Measurements from ENCODE around the gene AP2B1. TPM values are rescaled to one million over a fixed set of nuclear protein-coding genes. Genes with fewer than 3 reads are reported as not detected.
"Not testable (repeated sequence)": the region's sequence is repeated elsewhere in the genome, so short reads cannot be mapped to it uniquely, and the experiment has no call there.

The AP2B1 gene
- total RNA-seq, 1 experiment from 2014 or later = 87.1 TPM

- Histone ChIP-seq H3K4me3 (ENCODE audit: insufficient read depth, low read depth, low read length) (no peak overlapping the region), H3K27me3 (ENCODE audit: control insufficient read depth, insufficient read depth, low read length) (no peaks in the 10 kb centered on the region), H3K36me3 (replicated peaks; ENCODE audit: control insufficient read depth, insufficient read depth, low read length) (no peaks in the 10 kb centered on the region)
- DNase-seq = no peak
Measured at GRCh38 chr17:35679007-35679682, 92.0 kb downstream of the AP2B1 start.

GRCh38 chr17:35683591-35683990 lies 96.5 kb downstream of the AP2B1 start:
- no peak overlapping the region for H3K4me3 ChIP-seq (ENCODE audit: insufficient read depth, low read depth, low read length)
- no peaks in the 10 kb centered on the region for H3K27me3 ChIP-seq (ENCODE audit: control insufficient read depth, insufficient read depth, low read length)
- no peak for DNase-seq
- H3K36me3 ChIP-seq (replicated peaks; ENCODE audit: control insufficient read depth, insufficient read depth, low read length) = no peaks in the 10 kb centered on the region; the same call in none of the 2 replicates

DNA sequence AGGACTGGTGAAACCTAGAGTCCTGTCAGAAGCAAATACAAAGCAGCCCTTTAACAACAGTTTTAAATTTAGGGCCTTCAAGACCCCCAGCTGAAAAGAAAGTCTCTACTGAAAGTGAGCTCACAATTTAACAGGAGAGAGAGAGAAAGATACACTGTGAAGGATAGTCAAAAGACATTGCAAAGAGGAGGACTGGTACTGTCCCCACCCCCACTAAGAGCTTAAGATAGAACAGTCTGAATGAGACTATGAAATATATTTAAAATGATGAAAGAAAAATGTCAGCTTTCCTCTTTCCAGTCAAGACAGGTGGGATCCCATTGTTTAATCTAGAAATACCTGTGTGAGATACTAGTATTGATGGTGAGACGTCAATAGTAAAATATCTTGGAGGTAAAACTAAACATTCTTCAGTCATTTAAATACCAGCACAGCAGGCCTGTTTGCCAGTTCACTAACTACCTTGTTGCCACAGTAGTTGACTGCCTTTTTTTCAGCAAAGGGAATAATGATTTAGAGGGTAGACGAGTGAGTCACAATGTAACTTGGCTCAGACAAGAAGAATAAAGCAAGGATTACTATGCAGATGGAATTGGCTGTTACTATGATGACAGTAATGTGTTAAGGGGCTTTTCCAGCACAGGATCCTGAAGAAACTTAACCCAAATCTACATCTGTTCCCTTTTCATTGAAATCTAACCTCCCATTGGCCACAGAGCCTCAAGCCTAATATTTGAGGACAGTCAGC lies 97.1 kb downstream of the AP2B1 start:
- DNase-seq = peak; percentile 44

DNA sequence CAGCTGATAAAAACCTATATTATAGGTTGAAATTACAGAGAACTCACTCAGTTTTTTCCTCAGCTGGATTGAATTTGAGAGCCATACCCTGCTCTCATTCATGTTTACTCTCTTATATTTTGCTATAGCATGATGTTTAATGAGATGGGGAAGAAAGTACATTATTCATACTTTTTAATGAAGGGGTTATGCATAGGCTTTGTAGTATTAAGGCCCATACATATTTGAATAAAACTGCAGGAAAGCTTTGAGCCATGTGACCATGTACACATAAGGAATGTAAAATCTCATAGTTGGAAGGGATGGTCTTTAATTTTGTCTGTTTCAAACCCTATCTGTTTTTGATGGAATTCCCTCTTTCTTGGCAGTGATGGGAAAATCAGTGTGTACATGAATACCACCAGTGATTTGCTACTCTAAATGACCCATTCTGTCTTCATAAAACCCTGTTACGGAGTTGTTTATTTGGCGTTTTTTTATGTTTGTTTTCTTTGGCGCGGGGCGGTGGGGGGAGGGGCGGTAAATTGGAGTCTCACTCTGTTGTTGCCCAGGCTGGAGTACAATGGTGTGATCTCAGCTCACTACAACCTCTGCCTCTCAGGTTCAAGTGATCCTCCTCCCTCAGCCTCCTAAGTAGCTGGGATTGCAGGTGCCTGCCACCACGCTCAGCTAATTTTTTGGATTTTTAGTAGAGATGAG lies 105.5 kb downstream of the AP2B1 start:
- Histone ChIP-seq H3K4me3 (ENCODE audit: insufficient read depth, low read depth, low read length) (no peak overlapping the region), H3K27me3 (ENCODE audit: control insufficient read depth, insufficient read depth, low read length) (no peaks in the 10 kb centered on the region), H3K36me3 (replicated peaks; ENCODE audit: control insufficient read depth, insufficient read depth, low read length) (no peaks in the 10 kb centered on the region; the same call in none of the 2 replicates)
- no peak for DNase-seq

More for the DNA sequence above, 97.1 kb downstream of the AP2B1 start:
- H3K36me3 ChIP-seq (replicated peaks; ENCODE audit: control insufficient read depth, insufficient read depth, low read length) = no peaks in the 10 kb centered on the region; the same call in none of the 2 replicates
- H3K4me3 ChIP-seq (ENCODE audit: insufficient read depth, low read depth, low read length) = no peak overlapping the region
- no peaks in the 10 kb centered on the region for H3K27me3 ChIP-seq (ENCODE audit: control insufficient read depth, insufficient read depth, low read length)

GRCh38 chr17:35693662-35694061 lies 106.5 kb downstream of the AP2B1 start:
- H3K36me3 ChIP-seq (replicated peaks; ENCODE audit: control insufficient read depth, insufficient read depth, low read length) = no peaks in the 10 kb centered on the region; the same call in 1 of the 2 replicates

DNA sequence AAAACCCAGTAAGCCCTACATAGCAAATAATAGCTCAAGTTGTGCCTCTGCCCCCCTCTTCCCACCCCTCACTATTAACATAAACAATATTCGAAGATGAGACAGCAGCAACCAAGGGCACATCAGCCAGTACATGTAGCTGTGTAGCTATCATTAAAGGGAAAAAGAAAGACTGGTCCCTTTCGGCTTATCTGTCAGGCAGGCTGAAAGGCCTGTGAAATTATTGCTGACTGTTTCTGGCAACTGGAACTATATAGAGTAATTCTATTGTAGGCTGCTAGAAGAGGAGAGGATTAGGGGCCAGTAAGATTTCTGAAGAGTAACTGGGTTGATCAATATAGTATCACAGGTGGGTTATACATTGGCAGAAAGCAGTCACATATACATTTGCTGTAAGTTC lies 107.8 kb downstream of the AP2B1 start:
- H3K4me3 ChIP-seq (ENCODE audit: insufficient read depth, low read depth, low read length) = no peak overlapping the region
- H3K27me3 ChIP-seq (ENCODE audit: control insufficient read depth, insufficient read depth, low read length) = no peaks in the 10 kb centered on the region
- no peak for DNase-seq
- H3K36me3 ChIP-seq (replicated peaks; ENCODE audit: control insufficient read depth, insufficient read depth, low read length) = no peaks in the 10 kb centered on the region; the same call in 1 of the 2 replicates

More at GRCh38 chr17:35693662-35694061, 106.5 kb downstream of the AP2B1 start:
- no peak for DNase-seq
- no peaks in the 10 kb centered on the region for H3K27me3 ChIP-seq (ENCODE audit: control insufficient read depth, insufficient read depth, low read length)
- H3K4me3 ChIP-seq (ENCODE audit: insufficient read depth, low read depth, low read length) = no peak overlapping the region

DNA sequence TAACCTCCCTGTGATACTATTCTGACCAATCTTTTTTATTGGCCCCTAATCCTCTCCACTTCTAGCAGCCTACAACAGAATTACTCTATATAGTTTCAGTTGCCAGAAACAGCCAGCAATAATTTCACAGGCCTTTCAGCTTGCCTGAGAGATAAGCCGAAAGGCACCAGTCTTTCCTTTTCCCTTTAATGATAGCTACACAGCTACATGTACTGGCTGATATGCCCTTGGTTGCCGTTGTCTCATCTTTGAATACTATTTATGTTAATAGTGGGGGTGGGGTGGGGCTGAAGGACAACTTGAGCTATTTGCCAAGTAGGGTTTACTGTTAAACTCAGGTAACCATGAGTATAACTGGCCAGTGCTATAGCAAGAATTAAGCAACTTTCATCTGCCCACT lies 108.5 kb downstream of the AP2B1 start:
- no peak for DNase-seq
- no peaks in the 10 kb centered on the region; the same call in 1 of the 2 replicates for H3K36me3 ChIP-seq (replicated peaks; ENCODE audit: control insufficient read depth, insufficient read depth, low read length)
- H3K27me3 ChIP-seq (ENCODE audit: control insufficient read depth, insufficient read depth, low read length) = no peaks in the 10 kb centered on the region
- H3K4me3 ChIP-seq (ENCODE audit: insufficient read depth, low read depth, low read length) = no peak overlapping the region

- DNase-seq = no peak
- Histone ChIP-seq H3K4me3 (ENCODE audit: insufficient read depth, low read depth, low read length) (no peak overlapping the region), H3K36me3 (replicated peaks; ENCODE audit: control insufficient read depth, insufficient read depth, low read length) (no peaks in the 10 kb centered on the region; the same call in 1 of the 2 replicates), H3K27me3 (ENCODE audit: control insufficient read depth, insufficient read depth, low read length) (no peaks in the 10 kb centered on the region)
Measured at GRCh38 chr17:35698800-35699199, 111.7 kb downstream of the AP2B1 start.

DNA sequence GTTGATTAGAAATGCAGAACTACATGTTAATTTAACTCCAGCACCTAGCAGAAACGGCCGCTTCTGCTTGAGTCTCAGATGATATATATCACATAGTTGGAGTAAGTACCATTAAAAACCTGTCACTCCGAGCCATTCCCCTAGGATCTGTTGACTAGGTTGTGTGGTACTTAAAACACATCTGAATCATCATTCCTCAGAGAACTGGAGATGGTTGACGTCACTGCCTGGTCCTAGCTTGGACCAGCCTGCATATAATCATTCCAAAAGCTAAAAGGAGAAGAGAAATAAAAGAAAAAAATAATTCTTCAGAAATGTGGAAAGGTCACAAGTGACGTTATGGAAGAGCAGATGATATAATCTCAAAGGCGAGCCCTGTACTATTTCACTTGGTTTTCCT lies 113.0 kb downstream of the AP2B1 start:
- DNase-seq = no peak
- H3K36me3 ChIP-seq (replicated peaks; ENCODE audit: control insufficient read depth, insufficient read depth, low read length) = no peaks in the 10 kb centered on the region; the same call in 1 of the 2 replicates
- no peaks in the 10 kb centered on the region for H3K27me3 ChIP-seq (ENCODE audit: control insufficient read depth, insufficient read depth, low read length)
- no peak overlapping the region for H3K4me3 ChIP-seq (ENCODE audit: insufficient read depth, low read depth, low read length)

DNA sequence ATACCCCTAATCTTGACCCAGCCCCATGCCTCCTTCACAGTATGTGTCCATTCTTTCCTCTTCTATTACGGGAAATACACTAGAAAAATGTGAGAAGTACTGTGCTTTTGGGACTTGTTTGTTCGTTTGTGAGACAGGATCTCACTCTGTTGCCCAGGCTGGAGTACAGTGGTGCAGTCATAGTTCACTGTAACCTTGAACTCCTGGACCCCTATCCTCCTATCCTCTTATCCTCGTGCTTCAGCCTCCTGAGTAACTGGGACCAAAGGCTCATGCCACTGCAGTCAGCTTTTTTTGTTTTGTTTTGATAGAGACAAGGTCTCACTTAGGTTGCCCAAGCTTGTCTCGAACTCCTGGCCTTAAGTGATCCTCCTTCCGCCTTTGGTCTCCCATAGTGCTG lies 114.4 kb downstream of the AP2B1 start:
- H3K27me3 ChIP-seq (ENCODE audit: control insufficient read depth, insufficient read depth, low read length) = no peaks in the 10 kb centered on the region
- DNase-seq = no peak
- H3K36me3 ChIP-seq (replicated peaks; ENCODE audit: control insufficient read depth, insufficient read depth, low read length) = no peaks in the 10 kb centered on the region; the same call in 1 of the 2 replicates
- no peak overlapping the region for H3K4me3 ChIP-seq (ENCODE audit: insufficient read depth, low read depth, low read length)

GRCh38 chr17:35703308-35703707 lies 116.2 kb downstream of the AP2B1 start:
- H3K36me3 ChIP-seq (replicated peaks; ENCODE audit: control insufficient read depth, insufficient read depth, low read length); H3K27me3 ChIP-seq (ENCODE audit: control insufficient read depth, insufficient read depth, low read length); DNase-seq; H3K4me3 ChIP-seq (ENCODE audit: insufficient read depth, low read depth, low read length): not testable (repeated sequence)

- no peak overlapping the region for H3K4me3 ChIP-seq (ENCODE audit: insufficient read depth, low read depth, low read length)
Measured at GRCh38 chr17:35705230-35705629, 118.1 kb downstream of the AP2B1 start.

GRCh38 chr17:35705705-35706104 lies 118.6 kb downstream of the AP2B1 start:
- DNase-seq = no peak
- peaks cover 3% of the 10 kb centered on the region; the same call in 1 of the 2 replicates for H3K36me3 ChIP-seq (replicated peaks; ENCODE audit: control insufficient read depth, insufficient read depth, low read length)
- H3K27me3 ChIP-seq (ENCODE audit: control insufficient read depth, insufficient read depth, low read length) = no peaks in the 10 kb centered on the region
- no peak overlapping the region for H3K4me3 ChIP-seq (ENCODE audit: insufficient read depth, low read depth, low read length)

More at GRCh38 chr17:35705230-35705629, 118.1 kb downstream of the AP2B1 start:
- Histone ChIP-seq H3K36me3 (replicated peaks; ENCODE audit: control insufficient read depth, insufficient read depth, low read length) (peaks cover 3% of the 10 kb centered on the region; the same call in 1 of the 2 replicates), H3K27me3 (ENCODE audit: control insufficient read depth, insufficient read depth, low read length) (no peaks in the 10 kb centered on the region)
- DNase-seq = no peak

GRCh38 chr17:35708149-35708548 lies 121.0 kb downstream of the AP2B1 start:
- H3K36me3 ChIP-seq (replicated peaks; ENCODE audit: control insufficient read depth, insufficient read depth, low read length) = peaks cover 5% of the 10 kb centered on the region
- no peaks in the 10 kb centered on the region for H3K27me3 ChIP-seq (ENCODE audit: control insufficient read depth, insufficient read depth, low read length)
- no peak overlapping the region for H3K4me3 ChIP-seq (ENCODE audit: insufficient read depth, low read depth, low read length)
- DNase-seq = no peak

All from H7 (cell line).